ENCODE results near the gene ANKRD52.
A peak's percentile ranks its signal among the peaks of the same experiment; 100 is the strongest.

Gene ANKRD52

GRCh38 chr12:56222531-56222895, 35.7 kb downstream of the ANKRD52 start:
- Histone ChIP-seq H4K20me1 (ENCODE audit: control insufficient read depth, insufficient read depth, low read depth, low read length) (no peaks in the 10 kb centered on the region), H3K36me3 (ENCODE audit: control insufficient read depth, low read length) (peaks cover 13% of the 10 kb centered on the region), H3F3A (ENCODE audit: control insufficient read depth, insufficient read depth) (peaks cover 5% of the 10 kb centered on the region), H3K9me3 (ENCODE audit: control insufficient read depth, insufficient read depth, low read length) (no peaks in the 10 kb centered on the region), H3K27ac (ENCODE audit: low read depth, low read length) (peak overlapping the region; percentile 78), H3K4me2 (ENCODE audit: low read length) (peak overlapping the region; percentile 95), H3K79me2 (ENCODE audit: control insufficient read depth, low read length) (peaks cover 41% of the 10 kb centered on the region), H3K27me3 (ENCODE audit: control insufficient read depth, low read length) (no peaks in the 10 kb centered on the region), H3K9me2 (replicated peaks; ENCODE audit: control insufficient read depth, low read length) (no peaks in the 10 kb centered on the region), H3K4me3 (ENCODE audit: low read length) (peak overlapping the region; percentile 94), H3K4me1 (ENCODE audit: control insufficient read depth, low read length) (peaks cover 38% of the 10 kb centered on the region)
- TF ChIP-seq, protein P1, sequence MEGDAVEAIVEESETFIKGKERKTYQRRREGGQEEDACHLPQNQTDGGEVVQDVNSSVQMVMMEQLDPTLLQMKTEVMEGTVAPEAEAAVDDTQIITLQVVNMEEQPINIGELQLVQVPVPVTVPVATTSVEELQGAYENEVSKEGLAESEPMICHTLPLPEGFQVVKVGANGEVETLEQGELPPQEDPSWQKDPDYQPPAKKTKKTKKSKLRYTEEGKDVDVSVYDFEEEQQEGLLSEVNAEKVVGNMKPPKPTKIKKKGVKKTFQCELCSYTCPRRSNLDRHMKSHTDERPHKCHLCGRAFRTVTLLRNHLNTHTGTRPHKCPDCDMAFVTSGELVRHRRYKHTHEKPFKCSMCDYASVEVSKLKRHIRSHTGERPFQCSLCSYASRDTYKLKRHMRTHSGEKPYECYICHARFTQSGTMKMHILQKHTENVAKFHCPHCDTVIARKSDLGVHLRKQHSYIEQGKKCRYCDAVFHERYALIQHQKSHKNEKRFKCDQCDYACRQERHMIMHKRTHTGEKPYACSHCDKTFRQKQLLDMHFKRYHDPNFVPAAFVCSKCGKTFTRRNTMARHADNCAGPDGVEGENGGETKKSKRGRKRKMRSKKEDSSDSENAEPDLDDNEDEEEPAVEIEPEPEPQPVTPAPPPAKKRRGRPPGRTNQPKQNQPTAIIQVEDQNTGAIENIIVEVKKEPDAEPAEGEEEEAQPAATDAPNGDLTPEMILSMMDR (IDR thresholded peaks at IDR 0.05; ENCODE audit: low read depth, low read length, poor library complexity, severe bottlenecking): no peak
- TF ChIP-seq EZH2phosphoT487 (IDR thresholded peaks at IDR 0.05; ENCODE audit: borderline replicate concordance, low read length): no peak

DNA sequence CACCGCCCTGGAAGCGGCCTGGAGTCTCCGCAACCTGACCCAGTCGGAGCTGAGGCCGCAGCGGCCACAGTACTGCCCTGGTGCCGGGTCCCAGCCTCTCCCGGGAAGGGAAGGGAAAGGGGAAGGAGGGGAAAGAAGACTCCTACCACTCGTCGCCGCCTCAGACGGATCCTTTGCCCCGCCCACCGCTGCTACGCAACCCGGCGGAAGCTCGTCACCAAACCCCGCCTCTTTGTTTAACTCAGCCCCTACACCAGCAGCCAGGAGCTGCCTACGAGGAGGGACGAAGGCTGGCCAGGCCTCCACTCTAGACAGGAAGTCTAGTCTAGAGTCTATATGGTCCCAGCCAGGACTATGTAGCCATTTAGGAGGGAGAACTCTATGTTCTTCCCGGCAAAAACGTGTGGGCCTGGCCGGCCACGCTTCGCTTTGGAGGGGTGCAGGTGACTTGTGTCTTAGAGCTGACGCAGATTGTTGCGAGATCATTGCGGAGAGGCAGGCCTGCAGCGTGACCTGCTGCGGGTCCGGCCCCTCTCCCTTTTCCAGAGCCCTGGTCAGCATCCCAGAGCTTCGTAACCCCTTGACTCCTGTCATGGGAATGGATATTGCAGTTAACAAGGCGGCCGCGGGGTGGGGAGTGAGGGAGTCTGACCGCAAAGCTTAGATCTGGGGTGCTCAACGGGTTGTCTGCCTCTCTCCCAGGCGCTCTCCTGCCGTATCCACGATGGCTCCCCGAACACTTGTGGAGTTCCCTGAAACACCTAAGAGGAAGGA, 36.2 kb downstream of the ANKRD52 start, which contains the start of gene RNF41:
TSS of gene RNF41 (minus strand) at position 166 of the 774 bp plus-strand sequence. CDS start 7,875 bp downstream, outside the sequence.
- Histone ChIP-seq H4K20me1 (ENCODE audit: control insufficient read depth, insufficient read depth, low read depth, low read length) (no peaks in the 10 kb centered on the region), H3K9me3 (ENCODE audit: control insufficient read depth, insufficient read depth, low read length) (no peaks in the 10 kb centered on the region), H3K27ac (ENCODE audit: low read depth, low read length) (peak within 1 kb of the TSS; percentile 78), H3K27me3 (ENCODE audit: control insufficient read depth, low read length) (no peaks in the 10 kb centered on the region), H3K4me1 (ENCODE audit: control insufficient read depth, low read length) (peaks cover 38% of the 10 kb centered on the region), H3K4me3 (ENCODE audit: low read length) (peak within 1 kb of the TSS; percentile 94), H3K36me3 (ENCODE audit: control insufficient read depth, low read length) (peaks cover 10% of the 10 kb centered on the region), H3K4me2 (ENCODE audit: low read length) (peak within 1 kb of the TSS; percentile 95), H3F3A (ENCODE audit: control insufficient read depth, insufficient read depth) (peaks cover 5% of the 10 kb centered on the region), H3K9me2 (replicated peaks; ENCODE audit: control insufficient read depth, low read length) (no peaks in the 10 kb centered on the region), H3K79me2 (ENCODE audit: control insufficient read depth, low read length) (peaks cover 44% of the 10 kb centered on the region)
- no peak for TF ChIP-seq EZH2phosphoT487 (IDR thresholded peaks at IDR 0.05; ENCODE audit: borderline replicate concordance, low read length)
- TF ChIP-seq, protein P1 (IDR thresholded peaks at IDR 0.05; ENCODE audit: low read depth, low read length, poor library complexity, severe bottlenecking): no peak

GRCh38 chr12:56221232-56221756, 36.9 kb downstream of the ANKRD52 start:
- Histone ChIP-seq H4K20me1 (ENCODE audit: control insufficient read depth, insufficient read depth, low read depth, low read length) (no peaks in the 10 kb centered on the region), H3K79me2 (ENCODE audit: control insufficient read depth, low read length) (peaks cover 47% of the 10 kb centered on the region), H3K9me3 (ENCODE audit: control insufficient read depth, insufficient read depth, low read length) (no peaks in the 10 kb centered on the region), H3K27me3 (ENCODE audit: control insufficient read depth, low read length) (no peaks in the 10 kb centered on the region), H3K4me2 (ENCODE audit: low read length) (peak overlapping the region; percentile 95), H3F3A (ENCODE audit: control insufficient read depth, insufficient read depth) (peaks cover 5% of the 10 kb centered on the region), H3K27ac (ENCODE audit: low read depth, low read length) (peak overlapping the region; percentile 78), H3K36me3 (ENCODE audit: control insufficient read depth, low read length) (peaks cover 12% of the 10 kb centered on the region), H3K4me3 (ENCODE audit: low read length) (peak overlapping the region; percentile 94), H3K9me2 (replicated peaks; ENCODE audit: control insufficient read depth, low read length) (no peaks in the 10 kb centered on the region), H3K4me1 (ENCODE audit: control insufficient read depth, low read length) (peaks cover 38% of the 10 kb centered on the region)
- no peak for TF ChIP-seq EZH2phosphoT487 (IDR thresholded peaks at IDR 0.05; ENCODE audit: borderline replicate concordance, low read length)
- TF ChIP-seq, protein P1 (IDR thresholded peaks at IDR 0.05; ENCODE audit: low read depth, low read length, poor library complexity, severe bottlenecking): no peak

Measured in DOHH2 (cell line).